SK-N-SH (cell line): ENCODE measurements around the gene TRAF7. TPM values are rescaled to one million over a fixed set of nuclear protein-coding genes. Genes with fewer than 3 reads are reported as not detected.

ENCODE experiments used
- CTCF ChIA-PET: fragments of 300-600, 350-600 bp; formaldehyde crosslinking; extraction: SDS; loops from one replicate; lab custom pipeline; 2021; lab: Yijun Ruan, JAX
- POLR2A ChIA-PET: fragments of 350-600 bp; sonication (Branson Sonifier 250); formaldehyde crosslinking; extraction: SDS; loops from one replicate; lab custom pipeline; 2020; ENCODE audit warnings: antibody characterized with exemption, inconsistent platforms; lab: Yijun Ruan, JAX
- DNase-seq: peaks from one replicate; pipeline ENCODE4 v3.0.0; 2012
- H2AFZ ChIP-seq: fragments of 200-600 bp; sonication (generic); 2 replicates; pipeline ENCODE4 v1.8.1; 2016; ENCODE audit warnings: antibody characterized with exemption, mild to moderate bottlenecking, low read depth
- H3F3A ChIP-seq: fragments of 200-600 bp; sonication (generic); replicated peaks from 2 replicates; pipeline ENCODE3; 2016; ENCODE audit warnings: antibody characterized with exemption, mild to moderate bottlenecking; ENCODE audit not compliant: insufficient read depth
- H3K27ac ChIP-seq, 2 experiments: fragments of 200-500 bp in 1 of 2; fragments of 200-600 bp in 1 of 2; sonication (Bioruptor generic) in 1 of 2; sonication (generic), shearing (Covaris generic) in 1 of 2; 2 replicates each; pipeline versions ENCODE4 v1.5.1 to v1.6.1; 2014 to 2016; ENCODE audit warnings: low read depth in 2 of 2, inconsistent platforms in 1 of 2, low read length in 1 of 2, mild to moderate bottlenecking in 1 of 2, mixed read lengths in 1 of 2
- H3K27me3 ChIP-seq: fragments of 200-600 bp; sonication (generic), shearing (Covaris generic); 2 replicates; pipeline ENCODE4 v1.6.1; 2016; ENCODE audit warnings: mixed run types; ENCODE audit not compliant: insufficient read depth
- H3K36me3 ChIP-seq, 2 experiments: fragments of 200-500 bp in 1 of 2; fragments of 200-600 bp in 1 of 2; sonication (Bioruptor generic) in 1 of 2; sonication (generic) in 1 of 2; replicated peaks in 1 of 2; 2 replicates each; pipeline versions ENCODE3 to v1.5.1; 2014 to 2016; ENCODE audit warnings: low read length in 1 of 2, mild to moderate bottlenecking in 1 of 2; ENCODE audit not compliant: insufficient read depth in 2 of 2, control insufficient read depth in 1 of 2
- H3K4me1 ChIP-seq, 2 experiments: fragments of 200-500 bp in 1 of 2; fragments of 200-600 bp in 1 of 2; sonication (Bioruptor generic) in 1 of 2; sonication (generic), shearing (Covaris generic) in 1 of 2; 2 replicates each; pipeline versions ENCODE4 v1.5.1 to v1.6.1; 2014 to 2016; ENCODE audit warnings: low read depth in 1 of 2, low read length in 1 of 2, mixed run types in 1 of 2; ENCODE audit not compliant: insufficient read depth in 2 of 2, control insufficient read depth in 1 of 2
- H3K4me2 ChIP-seq: fragments of 200-600 bp; sonication (generic), shearing (Covaris generic); 2 replicates; pipeline ENCODE4 v1.6.1; 2017; ENCODE audit warnings: mixed run types
- H3K4me3 ChIP-seq, 2 experiments: fragments of 200-500 bp in 1 of 2; fragments of 200-600 bp in 1 of 2; sonication (Bioruptor generic) in 1 of 2; sonication (generic), shearing (Covaris generic) in 1 of 2; 2 replicates each; pipeline versions ENCODE4 v1.5.1 to v1.8.1; 2014 to 2016; ENCODE audit warnings: low read depth in 2 of 2, inconsistent platforms in 1 of 2, low read length in 1 of 2, mild to moderate bottlenecking in 1 of 2, mixed read lengths in 1 of 2, moderate library complexity in 1 of 2
- H3K79me2 ChIP-seq: fragments of 200-600 bp; sonication (generic); 2 replicates; pipeline ENCODE4 v1.8.1; 2017; ENCODE audit warnings: mild to moderate bottlenecking; ENCODE audit not compliant: insufficient read depth
- H3K9ac ChIP-seq: fragments of 200-600 bp; sonication (generic); 2 replicates; pipeline ENCODE4 v1.6.1; 2017; ENCODE audit warnings: mixed run types
- H3K9me2 ChIP-seq: fragments of 200-600 bp; sonication (generic); 2 replicates; pipeline ENCODE4 v1.6.1; 2017; ENCODE audit warnings: mixed run types
- H3K9me3 ChIP-seq: fragments of 200-600 bp; sonication (generic); 2 replicates; pipeline ENCODE4 v1.6.1; 2017; ENCODE audit warnings: mixed run types, mild to moderate bottlenecking, moderate library complexity
- H4K20me1 ChIP-seq: fragments of 200-600 bp; sonication (generic); 2 replicates; pipeline ENCODE4 v1.6.1; 2017; ENCODE audit warnings: mild to moderate bottlenecking, mixed run types; ENCODE audit not compliant: insufficient read depth
- CTCF ChIP-seq: fragments of 200-600 bp; sonication (generic); IDR thresholded peaks from 2 replicates; pipeline ENCODE4 v1.6.1; 2017; ENCODE audit warnings: antibody characterized with exemption, mild to moderate bottlenecking, moderate library complexity
- FOSL2 ChIP-seq: IDR thresholded peaks from 2 replicates; pipeline ENCODE4 v1.4.0; 2012; ENCODE audit warnings: low read depth, mild to moderate bottlenecking, moderate library complexity, borderline replicate concordance
- FOXJ3 ChIP-seq: sonication (generic); formaldehyde crosslinking; IDR thresholded peaks from 2 replicates; pipeline ENCODE4 v1.5.1; 2020; ENCODE audit warnings: mild to moderate bottlenecking, missing genetic modification reagents
- GABPA ChIP-seq: IDR thresholded peaks from 2 replicates; pipeline ENCODE4 v1.4.0; 2012; ENCODE audit warnings: low read depth, mild to moderate bottlenecking
- IRF3 ChIP-seq: fragments of 150-350 bp; IDR thresholded peaks from 2 replicates; pipeline ENCODE4 v1.6.1; 2016; ENCODE audit warnings: mild to moderate bottlenecking, low read depth, low read length
- JUND ChIP-seq: IDR thresholded peaks from 2 replicates; pipeline ENCODE4 v1.4.0; 2012
- MXI1 ChIP-seq: IDR thresholded peaks from 2 replicates; pipeline ENCODE4 v1.6.1; 2012; ENCODE audit warnings: mild to moderate bottlenecking, low read depth, low read length, improper control_type of control experiment
- NRF1 ChIP-seq: IDR thresholded peaks from 2 replicates; pipeline ENCODE4 v1.6.1; 2012; ENCODE audit warnings: low read depth, mild to moderate bottlenecking, low read length
- POLR2AphosphoS5 ChIP-seq: IDR thresholded peaks from 2 replicates; pipeline ENCODE4 v1.6.1; 2012; ENCODE audit warnings: low read depth, low read length
- RAD21 ChIP-seq: IDR thresholded peaks from 2 replicates; pipeline ENCODE4 v1.6.1; 2012; ENCODE audit warnings: mild to moderate bottlenecking, low read length
- RCOR1 ChIP-seq: fragments of 150-350 bp; IDR thresholded peaks from 2 replicates; pipeline ENCODE4 v1.6.1; 2017; ENCODE audit warnings: antibody characterized with exemption, low read length
- RFX5 ChIP-seq: IDR thresholded peaks from 2 replicates; pipeline ENCODE4 v1.6.1; 2012; ENCODE audit warnings: mild to moderate bottlenecking, improper control_type of control experiment, low read length
- SIN3A ChIP-seq: IDR thresholded peaks from 2 replicates; pipeline ENCODE4 v1.6.1; 2012; ENCODE audit warnings: low read depth, mild to moderate bottlenecking, low read length, moderate library complexity, borderline replicate concordance
- SMC3 ChIP-seq: IDR thresholded peaks from 2 replicates; pipeline ENCODE4 v1.6.1; 2012; ENCODE audit warnings: low read depth, low read length, improper control_type of control experiment
- USF1 ChIP-seq: IDR thresholded peaks from 2 replicates; pipeline ENCODE4 v1.4.0; 2012; ENCODE audit warnings: low read depth, borderline replicate concordance
- ZBTB33 ChIP-seq: IDR thresholded peaks from 2 replicates; pipeline ENCODE4 v1.4.0; 2012; ENCODE audit warnings: low read depth, borderline replicate concordance
- WGBS: methylation state at CpG from one replicate; pipeline ENCODE4 v1.1.6; 2017; ENCODE audit warnings: low lambda C conversion rate; 5-methylcytosine and 5-hydroxymethylcytosine counted together
- polyA plus RNA-seq, 3 experiments: library from polyadenylated mRNA; depleted of rRNA; stranded (reverse); fragments of >200 nt; gene quantifications; 2 replicates each; pipeline ENCODE4 v1.2.3, GENCODE V29; 2012

Gene TRAF7
- polyA plus RNA-seq, 1 of the 3 experiments (the other 2 are of a cell fraction), result 73.0 TPM

- Histone ChIP-seq H3K79me2 (no peaks in the 10 kb centered on the region), H3K27me3 (no peaks in the 10 kb centered on the region), H3K9ac (no peak overlapping the region), H3K9me3 (no peaks in the 10 kb centered on the region), H3K4me2 (no peak overlapping the region), H2AFZ (no peak overlapping the region), H4K20me1 (no peaks in the 10 kb centered on the region), H3K9me2 (no peaks in the 10 kb centered on the region), H3K36me3 (peaks cover 0 to 76% of the 10 kb centered on the region in 2 experiments), H3K4me3 (no peak overlapping the region), H3K27ac (no peak overlapping the region), H3K4me1 (no peaks in the 10 kb centered on the region), H3F3A (no peaks in the 10 kb centered on the region)
- WGBS, result 70% methylated on average over 2 of the region's 14 CpGs
- TF ChIP-seq SMC3, result no peak
- TF ChIP-seq JUND, result no peak
- no peak for TF ChIP-seq ZBTB33
- no peak for TF ChIP-seq FOXJ3
- TF ChIP-seq NRF1, result no peak
- no peak for TF ChIP-seq MXI1
- no peak for TF ChIP-seq CTCF
- no peak for TF ChIP-seq POLR2AphosphoS5
- TF ChIP-seq RAD21, result no peak
- no peak for TF ChIP-seq FOSL2
- no peak for TF ChIP-seq USF1
- no peak for TF ChIP-seq RCOR1
- no peak for TF ChIP-seq IRF3
- no peak for TF ChIP-seq RFX5
- no peak for TF ChIP-seq SIN3A
- no peak for TF ChIP-seq GABPA
- no peak for DNase-seq
- ChIA-PET CTCF (interaction anchor here (1.5 kb wide), 1 partner anchor 21 kb away, joined by 3 read pairs; no protein-coding TSS in a partner anchor), POLR2A (no interaction called here)
Observed at GRCh38 chr16:2173366-2173765, 17.8 kb downstream of the TRAF7 start.
